ENCODE measurements around the gene CDH15. TPM values are rescaled to one million over a fixed set of nuclear protein-coding genes. Genes with fewer than 3 reads are reported as not detected.
"Not testable (repeated sequence)": the region's sequence is repeated elsewhere in the genome, so short reads cannot be mapped to it uniquely, and the experiment has no call there.

CDH15 gene
- total RNA-seq, 1 donor from 2014 or later = under 0.01 TPM

GRCh38 chr16:89161763-89162713, 9.5 kb upstream of the CDH15 start:
- no peaks in the 10 kb centered on the region for H3K36me3 ChIP-seq (ENCODE audit: control insufficient read depth, insufficient read depth, low read length)
- no peaks in the 10 kb centered on the region for H3K27me3 ChIP-seq (ENCODE audit: control insufficient read depth, insufficient read depth, low read length)
- FAIRE-seq = no peak
- TF ChIP-seq, protein P1, sequence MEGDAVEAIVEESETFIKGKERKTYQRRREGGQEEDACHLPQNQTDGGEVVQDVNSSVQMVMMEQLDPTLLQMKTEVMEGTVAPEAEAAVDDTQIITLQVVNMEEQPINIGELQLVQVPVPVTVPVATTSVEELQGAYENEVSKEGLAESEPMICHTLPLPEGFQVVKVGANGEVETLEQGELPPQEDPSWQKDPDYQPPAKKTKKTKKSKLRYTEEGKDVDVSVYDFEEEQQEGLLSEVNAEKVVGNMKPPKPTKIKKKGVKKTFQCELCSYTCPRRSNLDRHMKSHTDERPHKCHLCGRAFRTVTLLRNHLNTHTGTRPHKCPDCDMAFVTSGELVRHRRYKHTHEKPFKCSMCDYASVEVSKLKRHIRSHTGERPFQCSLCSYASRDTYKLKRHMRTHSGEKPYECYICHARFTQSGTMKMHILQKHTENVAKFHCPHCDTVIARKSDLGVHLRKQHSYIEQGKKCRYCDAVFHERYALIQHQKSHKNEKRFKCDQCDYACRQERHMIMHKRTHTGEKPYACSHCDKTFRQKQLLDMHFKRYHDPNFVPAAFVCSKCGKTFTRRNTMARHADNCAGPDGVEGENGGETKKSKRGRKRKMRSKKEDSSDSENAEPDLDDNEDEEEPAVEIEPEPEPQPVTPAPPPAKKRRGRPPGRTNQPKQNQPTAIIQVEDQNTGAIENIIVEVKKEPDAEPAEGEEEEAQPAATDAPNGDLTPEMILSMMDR (IDR thresholded peaks at IDR 0.05; ENCODE audit: insufficient read depth, low read length, severe bottlenecking) = no peak
- no peak for DNase-seq (ENCODE audit: low read depth)
- H3K4me3 ChIP-seq (ENCODE audit: low read depth, low read length) = no peak overlapping the region

DNA sequence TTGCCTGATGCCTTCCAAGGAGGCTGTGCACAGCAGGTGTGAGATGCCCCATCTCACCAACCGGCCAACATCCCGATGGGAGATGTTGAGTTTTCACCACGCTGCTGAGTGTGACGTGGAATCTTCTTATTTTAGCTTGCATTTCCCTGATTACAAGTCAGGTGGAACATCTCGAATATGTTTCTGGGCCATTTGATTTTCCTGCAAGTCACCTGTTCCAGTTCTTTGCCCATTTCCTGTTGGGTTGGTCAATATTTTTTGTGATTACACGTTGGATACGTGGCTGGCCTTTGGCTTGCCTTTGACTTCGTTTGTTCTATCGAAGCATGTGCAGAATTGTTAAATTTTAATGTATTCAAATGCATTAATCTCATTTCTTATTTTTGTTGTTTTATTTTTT, 8.3 kb upstream of the CDH15 start:
- Histone ChIP-seq H3K36me3 (ENCODE audit: control insufficient read depth, insufficient read depth, low read length) (no peaks in the 10 kb centered on the region), H3K4me3 (ENCODE audit: low read depth, low read length) (no peak overlapping the region), H3K27me3 (ENCODE audit: control insufficient read depth, insufficient read depth, low read length) (no peaks in the 10 kb centered on the region)
- DNase-seq (ENCODE audit: low read depth) (no peak), FAIRE-seq (no peak)
- TF ChIP-seq, protein P1 (IDR thresholded peaks at IDR 0.05; ENCODE audit: insufficient read depth, low read length, severe bottlenecking) = no peak

DNA sequence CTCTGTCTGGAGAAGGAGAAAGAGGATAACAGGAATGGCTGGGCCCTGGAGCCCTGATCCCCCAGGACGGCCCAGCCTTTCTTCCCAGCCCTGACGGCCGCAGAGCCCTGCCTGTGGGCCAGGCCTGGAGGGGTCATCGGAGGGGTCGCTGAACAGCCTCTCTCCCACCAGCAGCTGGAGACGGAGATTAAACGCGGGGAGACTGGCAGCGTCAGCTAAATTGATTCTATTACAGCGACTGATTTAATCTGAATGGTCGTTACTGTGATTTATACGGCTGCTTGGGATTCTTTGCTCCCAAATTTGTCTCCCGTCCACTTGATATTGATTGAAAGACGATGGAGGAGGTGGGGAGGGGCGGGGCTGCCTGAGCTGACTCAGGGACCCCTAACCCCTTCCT, 7.1 kb upstream of the CDH15 start:
- Histone ChIP-seq H3K36me3 (ENCODE audit: control insufficient read depth, insufficient read depth, low read length) (no peaks in the 10 kb centered on the region), H3K27me3 (ENCODE audit: control insufficient read depth, insufficient read depth, low read length) (no peaks in the 10 kb centered on the region), H3K4me3 (ENCODE audit: low read depth, low read length) (no peak overlapping the region)
- FAIRE-seq = no peak
- TF ChIP-seq, protein P1 (IDR thresholded peaks at IDR 0.05; ENCODE audit: insufficient read depth, low read length, severe bottlenecking) = no peak
- DNase-seq (ENCODE audit: low read depth) = no peak

DNA sequence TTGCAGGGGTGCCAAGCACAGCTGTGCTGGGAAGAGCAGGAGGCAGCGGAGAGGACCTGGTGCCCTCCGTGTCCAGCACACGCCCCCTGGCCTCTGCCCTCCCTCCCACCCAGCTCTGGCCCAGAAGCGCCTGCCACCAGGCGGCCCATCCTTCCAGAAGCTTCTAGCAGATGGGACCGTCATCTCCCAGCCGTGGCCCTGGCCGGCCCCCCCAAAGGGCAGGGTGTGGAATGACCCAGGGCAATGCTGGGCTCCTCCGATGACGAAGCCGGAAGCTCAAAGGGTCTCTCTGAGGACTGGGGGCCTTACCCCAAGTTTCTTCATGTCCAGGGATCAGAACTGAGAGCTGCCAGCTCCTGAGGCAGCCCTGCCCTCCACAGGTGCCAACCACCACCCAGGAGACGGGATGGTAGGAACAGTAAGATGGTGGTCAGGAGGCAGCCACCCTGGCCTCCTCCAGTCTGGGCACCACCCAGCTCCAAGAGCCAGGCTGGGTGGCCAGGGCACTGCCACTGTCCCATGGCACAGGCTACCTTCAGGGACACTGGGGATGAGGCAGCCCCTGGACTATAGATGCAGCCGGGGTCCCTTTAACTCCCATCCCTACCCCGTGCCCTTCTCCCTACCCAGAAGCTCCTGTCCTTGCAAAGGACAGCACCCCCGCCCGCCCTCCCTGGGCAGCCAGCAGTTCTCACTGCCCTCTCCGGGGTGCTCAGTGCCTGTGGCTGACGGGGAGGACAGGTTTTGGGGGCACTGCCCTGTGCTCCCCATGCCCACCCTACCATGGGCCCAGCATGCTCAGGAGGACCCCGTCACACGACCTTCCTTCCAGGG, 6.5 kb upstream of the CDH15 start:
- TF ChIP-seq, protein P1 (IDR thresholded peaks at IDR 0.05; ENCODE audit: insufficient read depth, low read length, severe bottlenecking) = no peak
- no peaks in the 10 kb centered on the region for H3K27me3 ChIP-seq (ENCODE audit: control insufficient read depth, insufficient read depth, low read length)
- H3K36me3 ChIP-seq (ENCODE audit: control insufficient read depth, insufficient read depth, low read length) = no peaks in the 10 kb centered on the region
- no peak overlapping the region for H3K4me3 ChIP-seq (ENCODE audit: low read depth, low read length)
- FAIRE-seq (no peak), DNase-seq (ENCODE audit: low read depth) (no peak)

DNA sequence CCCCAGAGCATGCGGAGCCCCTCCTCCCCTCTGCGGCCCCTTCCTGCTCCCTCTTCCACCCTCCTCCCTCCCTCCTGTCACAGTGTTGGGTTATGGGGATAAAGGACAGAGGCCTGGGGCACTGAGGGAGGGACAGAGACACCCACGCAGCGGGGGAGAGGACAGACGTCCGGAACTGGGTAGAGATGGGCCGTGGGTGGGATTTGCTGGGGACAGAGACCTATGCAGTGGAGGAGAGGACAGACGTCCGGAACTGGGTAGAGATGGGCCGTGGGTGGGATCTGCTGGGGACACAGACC, 5.9 kb upstream of the CDH15 start:
- FAIRE-seq; DNase-seq (ENCODE audit: low read depth); H3K27me3 ChIP-seq (ENCODE audit: control insufficient read depth, insufficient read depth, low read length); H3K4me3 ChIP-seq (ENCODE audit: low read depth, low read length); H3K36me3 ChIP-seq (ENCODE audit: control insufficient read depth, insufficient read depth, low read length): not testable (repeated sequence)

DNA sequence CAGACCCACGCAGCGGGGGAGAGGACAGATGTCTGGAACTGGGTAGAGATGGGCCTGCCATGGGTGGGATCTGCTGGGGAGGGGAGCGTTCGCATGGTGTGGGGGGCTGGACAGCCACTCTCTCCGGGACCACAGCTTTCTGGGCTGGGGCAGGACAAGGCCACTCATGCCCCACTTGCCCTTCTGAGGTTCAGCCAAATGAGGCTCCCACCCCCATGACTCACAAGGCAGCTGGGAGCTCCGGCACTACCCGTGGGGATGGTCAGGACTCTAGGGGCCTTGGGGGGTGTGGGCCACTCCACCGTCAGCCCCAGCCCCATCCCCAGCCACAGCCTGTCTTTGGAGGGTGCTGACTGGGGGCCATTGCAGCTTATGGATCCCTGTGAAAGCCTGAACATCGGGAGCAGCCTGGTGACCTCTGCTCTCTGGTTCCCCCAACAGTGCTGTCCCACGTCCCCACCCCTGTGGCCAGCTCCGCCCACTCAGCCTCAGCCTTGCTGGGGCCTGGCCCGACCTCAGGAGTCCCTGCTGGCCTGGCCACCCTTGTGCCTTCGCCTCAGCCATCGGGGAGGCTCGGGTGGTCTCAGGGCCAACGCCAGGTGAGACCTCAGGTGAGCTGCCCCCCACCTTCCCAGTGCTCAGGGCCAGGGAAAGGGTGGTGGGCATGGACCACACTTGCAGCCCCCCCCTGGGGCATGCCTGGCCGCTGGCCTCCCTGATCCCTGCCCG, 4.7 kb upstream of the CDH15 start:
- FAIRE-seq (no peak), DNase-seq (ENCODE audit: low read depth) (no peak)
- H3K27me3 ChIP-seq (ENCODE audit: control insufficient read depth, insufficient read depth, low read length) = no peaks in the 10 kb centered on the region
- TF ChIP-seq, protein P1 (IDR thresholded peaks at IDR 0.05; ENCODE audit: insufficient read depth, low read length, severe bottlenecking) = no peak
- H3K4me3 ChIP-seq (ENCODE audit: low read depth, low read length) = no peak overlapping the region
- H3K36me3 ChIP-seq (ENCODE audit: control insufficient read depth, insufficient read depth, low read length) = no peaks in the 10 kb centered on the region

Measured in bronchial epithelial cell (primary cell).